GM12864 (cell line): ENCODE measurements around the gene ARL8A.
"Not testable (repeated sequence)": the region's sequence is repeated elsewhere in the genome, so short reads cannot be mapped to it uniquely, and the experiment has no call there.

Experiments used
- DNase-seq: peaks from one replicate; pipeline ENCODE4 v3.0.0-alpha.2; 2011; ENCODE audit warnings: low read depth
- H3K4me3 ChIP-seq: 2 replicates; pipeline ENCODE4 v1.5.1; 2011; ENCODE audit warnings: mild to moderate bottlenecking, low read depth, low read length, control low read depth
- TF ChIP-seq, protein P1 (sequence below): IDR thresholded peaks from 2 replicates; pipeline ENCODE4 v1.5.1; 2011; ENCODE audit warnings: low read depth, mild to moderate bottlenecking, moderate library complexity, low read length, control low read depth, inconsistent platforms; ENCODE audit errors: missing control alignments

The ARL8A gene

DNA sequence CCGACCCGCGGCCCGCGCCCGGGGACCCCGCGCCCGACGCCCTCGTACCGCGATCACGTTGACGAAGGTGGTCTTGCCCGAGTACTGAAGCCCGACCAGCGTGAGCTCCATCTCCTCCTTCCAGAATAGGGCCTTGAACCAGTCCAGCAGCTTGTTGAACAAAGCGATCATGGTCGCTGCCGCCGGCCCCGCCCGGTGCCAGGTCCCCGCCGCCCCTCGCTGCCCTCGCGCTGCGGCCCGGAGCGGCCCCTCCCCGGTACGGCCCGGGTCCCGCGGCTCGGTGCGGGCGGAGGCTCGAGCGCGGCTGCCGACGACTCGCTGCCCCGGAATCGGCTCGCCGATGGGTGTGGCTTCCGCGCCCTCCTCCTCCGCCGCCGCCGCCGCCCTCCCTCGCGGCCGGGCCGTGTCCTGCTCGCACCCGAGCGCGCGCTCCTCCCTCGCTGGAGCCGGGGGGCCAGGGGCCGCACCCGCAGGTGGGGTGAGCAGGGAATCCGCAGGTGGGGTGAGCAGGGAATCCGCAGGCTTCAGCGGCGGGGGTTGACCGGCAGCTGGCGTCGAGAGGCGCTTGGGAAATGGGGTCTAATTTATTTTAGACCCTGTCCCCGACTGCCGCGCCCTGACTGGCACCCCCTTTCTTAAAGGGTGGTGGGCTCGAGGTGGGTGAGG lies at the start of gene ARL8A:
Gene ARL8A (minus strand): TSS at position 336 of the 666 bp plus-strand sequence. CDS start 165 bp downstream, at position 171.
- DNase-seq: no peak
- TF ChIP-seq, protein P1, sequence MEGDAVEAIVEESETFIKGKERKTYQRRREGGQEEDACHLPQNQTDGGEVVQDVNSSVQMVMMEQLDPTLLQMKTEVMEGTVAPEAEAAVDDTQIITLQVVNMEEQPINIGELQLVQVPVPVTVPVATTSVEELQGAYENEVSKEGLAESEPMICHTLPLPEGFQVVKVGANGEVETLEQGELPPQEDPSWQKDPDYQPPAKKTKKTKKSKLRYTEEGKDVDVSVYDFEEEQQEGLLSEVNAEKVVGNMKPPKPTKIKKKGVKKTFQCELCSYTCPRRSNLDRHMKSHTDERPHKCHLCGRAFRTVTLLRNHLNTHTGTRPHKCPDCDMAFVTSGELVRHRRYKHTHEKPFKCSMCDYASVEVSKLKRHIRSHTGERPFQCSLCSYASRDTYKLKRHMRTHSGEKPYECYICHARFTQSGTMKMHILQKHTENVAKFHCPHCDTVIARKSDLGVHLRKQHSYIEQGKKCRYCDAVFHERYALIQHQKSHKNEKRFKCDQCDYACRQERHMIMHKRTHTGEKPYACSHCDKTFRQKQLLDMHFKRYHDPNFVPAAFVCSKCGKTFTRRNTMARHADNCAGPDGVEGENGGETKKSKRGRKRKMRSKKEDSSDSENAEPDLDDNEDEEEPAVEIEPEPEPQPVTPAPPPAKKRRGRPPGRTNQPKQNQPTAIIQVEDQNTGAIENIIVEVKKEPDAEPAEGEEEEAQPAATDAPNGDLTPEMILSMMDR: no peak
- H3K4me3 ChIP-seq: peak within 1 kb of the TSS; percentile 95

DNA sequence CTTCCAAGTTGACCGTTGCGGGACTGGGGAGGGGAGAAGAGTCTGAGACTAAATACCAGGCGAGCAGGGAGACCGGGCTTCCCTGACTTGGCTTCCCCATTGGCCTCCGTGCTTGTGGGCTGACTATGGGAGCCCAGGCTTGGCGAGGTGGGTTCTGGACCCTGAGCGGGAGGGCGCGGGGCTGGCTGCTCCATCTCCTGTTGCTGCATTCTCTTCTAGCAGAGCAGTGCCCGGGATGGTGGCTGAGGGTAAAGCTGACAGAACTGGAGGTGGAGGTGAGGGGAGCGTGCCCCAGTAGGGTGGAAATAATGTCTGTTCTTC lies 49.8 kb upstream of the ARL8A start:
- TF ChIP-seq, protein P1: no peak
- no peak overlapping the region for H3K4me3 ChIP-seq
- no peak for DNase-seq

DNA sequence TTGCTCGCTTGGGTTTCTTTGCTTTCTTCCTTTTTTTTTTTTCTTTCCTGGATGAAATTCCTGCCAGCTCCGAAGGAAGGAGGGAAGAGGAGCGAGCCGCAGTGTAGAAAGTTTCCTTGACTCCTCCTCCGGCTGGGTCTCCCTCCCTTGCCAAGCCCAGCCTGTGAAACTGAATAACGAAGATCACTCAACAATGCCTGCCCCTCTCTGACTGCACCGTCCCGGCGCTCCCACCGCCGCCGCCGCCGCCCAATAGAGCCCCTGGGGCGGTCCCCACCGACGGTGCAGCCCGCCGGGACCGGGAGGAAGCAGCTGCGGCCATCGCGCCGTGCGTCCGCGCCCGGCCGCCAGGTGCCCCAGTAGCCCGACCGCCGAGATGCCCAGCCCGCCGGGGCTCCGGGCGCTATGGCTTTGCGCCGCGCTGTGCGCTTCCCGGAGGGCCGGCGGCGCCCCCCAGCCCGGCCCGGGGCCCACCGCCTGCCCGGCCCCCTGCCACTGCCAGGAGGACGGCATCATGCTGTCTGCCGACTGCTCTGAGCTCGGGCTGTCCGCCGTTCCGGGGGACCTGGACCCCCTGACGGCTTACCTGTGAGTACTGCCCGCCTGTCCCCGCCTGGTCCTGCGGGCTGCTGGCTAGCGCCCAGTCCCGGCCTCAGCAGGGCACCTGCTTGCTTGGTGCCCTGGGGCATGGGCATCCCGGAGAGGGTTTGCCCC lies 49.2 kb upstream of the ARL8A start, which contains the start of gene LGR6:
Gene LGR6 (plus strand): TSS at position 186 of the 714 bp plus-strand sequence. CDS start 191 bp downstream, at position 377.
- TF ChIP-seq, protein P1: no peak
- H3K4me3 ChIP-seq: no peak within 1 kb of the TSS
- DNase-seq: no peak

DNA sequence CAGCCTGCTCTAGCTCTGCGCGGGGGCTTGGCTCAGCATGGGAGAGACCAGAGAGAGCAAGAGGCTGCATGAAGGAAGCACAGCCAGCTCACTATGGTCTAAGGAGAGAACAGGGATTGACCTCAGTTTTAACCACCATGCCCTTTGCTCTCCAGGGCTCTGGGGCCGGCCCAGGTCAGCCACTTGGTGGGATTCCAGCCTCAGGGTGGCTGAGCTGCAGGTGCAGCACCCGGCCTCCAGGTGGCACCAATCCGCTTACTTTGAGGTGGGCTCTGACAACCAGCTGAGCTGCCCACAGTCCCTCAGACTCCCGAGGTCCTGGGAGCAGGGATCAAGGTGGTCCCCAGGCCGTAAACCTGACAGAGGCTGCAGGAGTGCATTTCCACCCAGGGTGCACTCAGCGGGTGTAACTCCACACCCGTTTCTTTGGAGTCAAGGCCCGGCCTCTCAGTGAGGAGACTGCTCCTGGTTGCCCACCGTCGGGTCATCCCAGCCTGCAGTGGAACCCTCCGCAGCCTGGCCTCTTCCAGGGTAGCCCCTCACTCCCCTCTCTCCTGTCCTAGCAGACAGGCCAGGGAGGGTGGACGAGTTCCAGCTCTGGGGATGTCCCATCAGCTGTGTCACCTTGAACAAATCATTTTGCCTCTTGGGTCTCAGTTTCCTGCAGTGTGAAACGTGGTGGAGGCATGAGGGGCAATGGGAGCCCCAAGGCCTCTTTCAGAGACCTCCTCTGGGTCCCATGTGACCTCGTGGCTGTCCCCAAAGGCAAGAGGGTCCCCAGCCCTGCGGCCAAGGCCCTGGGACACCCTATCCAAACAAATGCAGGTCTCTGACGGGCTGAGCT lies 48.5 kb upstream of the ARL8A start:
- DNase-seq: no peak
- TF ChIP-seq, protein P1: peak; percentile 90
- no peak overlapping the region for H3K4me3 ChIP-seq

DNA sequence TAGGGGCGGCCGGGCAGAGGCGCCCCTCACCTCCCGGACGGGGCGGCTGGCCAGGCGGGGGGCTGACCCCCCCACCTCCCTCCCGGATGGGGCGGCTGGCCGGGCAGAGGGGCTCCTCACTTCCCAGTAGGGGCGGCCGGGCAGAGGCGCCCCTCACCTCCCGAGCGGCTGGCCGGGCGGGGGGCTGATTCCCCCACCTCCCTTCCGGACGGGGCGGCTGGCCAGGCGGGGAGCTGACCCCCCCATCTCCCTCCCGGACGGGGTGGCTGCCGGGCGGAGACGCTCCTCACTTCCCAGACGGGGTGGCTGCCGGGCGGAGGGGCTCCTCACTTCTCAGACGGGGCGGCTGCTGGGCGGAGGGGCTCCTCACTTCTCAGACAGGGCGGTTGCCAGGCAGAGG lies 46.9 kb upstream of the ARL8A start:
- H3K4me3 ChIP-seq, DNase-seq: not testable (repeated sequence)

DNA sequence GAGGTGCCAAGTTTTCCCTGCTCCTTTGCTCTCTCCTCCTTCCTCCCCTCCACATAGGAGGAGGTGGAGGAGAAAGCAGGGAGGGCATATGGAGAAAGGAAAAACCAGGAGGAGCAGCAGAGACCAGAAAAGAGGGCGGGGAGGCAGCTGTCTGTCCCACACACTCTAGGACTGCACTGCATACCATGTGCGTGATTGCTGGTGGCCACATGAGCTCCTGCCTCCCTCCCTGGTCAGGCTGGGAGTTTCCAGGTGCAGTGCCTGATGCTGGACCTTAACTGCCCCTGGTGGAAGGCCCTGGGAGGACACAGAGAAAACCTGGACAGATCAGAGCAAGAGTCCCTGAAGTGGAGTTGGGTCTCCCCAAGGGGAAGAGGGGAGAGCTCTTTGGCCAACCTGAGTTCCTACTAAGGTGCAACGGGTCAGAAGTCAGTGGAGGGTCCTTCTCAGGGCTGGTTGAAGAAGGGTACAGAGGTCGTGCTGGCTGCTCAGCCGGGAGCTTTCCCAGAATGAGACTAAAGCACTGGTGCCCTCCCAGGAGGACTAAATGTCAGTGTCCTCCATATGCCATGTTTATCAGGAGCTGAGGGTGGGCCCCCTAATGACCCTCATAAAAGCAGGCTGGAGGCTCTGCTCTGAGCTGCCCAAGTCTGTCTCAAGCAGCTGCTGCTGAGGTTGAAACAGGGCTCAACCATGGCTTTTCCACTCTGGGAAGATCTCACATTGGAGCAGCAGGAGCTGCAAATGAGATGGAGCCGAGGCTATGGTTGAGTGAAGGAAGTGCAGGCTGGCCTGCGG lies 45.6 kb upstream of the ARL8A start:
- H3K4me3 ChIP-seq: no peak overlapping the region
- TF ChIP-seq, protein P1: no peak
- DNase-seq: no peak
